ENCODE data around the gene CACNG7.

GRCh38 chr19:53878776-53879139, 30.3 kb upstream of the CACNG7 start:
- TF ChIP-seq SUZ12 (IDR thresholded peaks at IDR 0.05; ENCODE audit: extremely low read depth, insufficient read depth, insufficient read length) (no peak), ZNF274 (IDR thresholded peaks at IDR 0.05; ENCODE audit: low read depth, low read length) (no peak), YY1 (IDR thresholded peaks at IDR 0.05; ENCODE audit: insufficient read depth, insufficient read length) (no peak)

All from NT2/D1 (cell line).